ENCODE measurements around the gene SEPHS1.

Gene SEPHS1

GRCh38 chr10:13348216-13349017, at the start of gene SEPHS1:
Gene SEPHS1 (minus strand): TSS chr10:13348293. CDS start chr10:13344950, 3,343 bp downstream.
- TF ChIP-seq CTCF (IDR thresholded peaks at IDR 0.05; ENCODE audit: low read depth, low read length): no peak
- H3K4me3 ChIP-seq (replicated peaks in 1 of 2; ENCODE audit: low read depth in 2 of 2, low read length in 2 of 2): peak within 1 kb of the TSS; percentile 71 to 73
- DNase-seq (ENCODE audit: low read depth in 2 of 2): peak; percentile 69 to 82

DNA sequence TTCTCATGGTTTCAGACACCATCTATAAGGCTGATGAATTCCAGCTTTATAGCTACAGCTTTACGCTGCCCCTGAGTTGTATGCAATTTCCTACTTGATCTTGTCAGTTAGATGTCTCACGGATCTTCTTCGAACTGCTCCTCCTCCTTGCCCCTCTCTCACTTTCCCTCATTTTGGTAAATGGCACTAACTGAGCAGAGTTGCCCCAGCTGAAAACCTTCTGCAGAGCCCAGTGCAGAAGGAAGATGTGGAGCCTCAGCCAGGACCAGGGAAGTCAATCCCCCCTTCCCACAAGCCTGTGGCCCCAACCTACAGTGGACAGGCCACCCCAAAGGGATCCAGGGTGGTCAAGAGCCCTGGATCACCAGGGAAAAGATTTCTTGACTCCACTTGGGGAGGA, 49.0 kb upstream of the SEPHS1 start:
- no peak for DNase-seq (ENCODE audit: low read depth in 2 of 2)
- TF ChIP-seq CTCF (IDR thresholded peaks at IDR 0.05; ENCODE audit: low read depth, low read length): no peak
- H3K4me3 ChIP-seq (replicated peaks in 1 of 2; ENCODE audit: low read depth in 2 of 2, low read length in 2 of 2): no peak overlapping the region

GRCh38 chr10:13396369-13396768, 48.3 kb upstream of the SEPHS1 start:
- DNase-seq (ENCODE audit: low read depth in 2 of 2): no peak
- H3K4me3 ChIP-seq (replicated peaks in 1 of 2; ENCODE audit: low read depth in 2 of 2, low read length in 2 of 2): no peak overlapping the region
- no peak for TF ChIP-seq CTCF (IDR thresholded peaks at IDR 0.05; ENCODE audit: low read depth, low read length)

- no peak for TF ChIP-seq CTCF (IDR thresholded peaks at IDR 0.05; ENCODE audit: low read depth, low read length)
- DNase-seq (ENCODE audit: low read depth in 2 of 2): no peak
These were observed 47.4 kb upstream of the SEPHS1 start for GRCh38 chr10:13395540-13395939.

GRCh38 chr10:13393640-13394039, 45.5 kb upstream of the SEPHS1 start:
- no peak for TF ChIP-seq CTCF (IDR thresholded peaks at IDR 0.05; ENCODE audit: low read depth, low read length)
- H3K4me3 ChIP-seq (replicated peaks in 1 of 2; ENCODE audit: low read depth in 2 of 2, low read length in 2 of 2): no peak overlapping the region
- DNase-seq (ENCODE audit: low read depth in 2 of 2): no peak

More at GRCh38 chr10:13395540-13395939, 47.4 kb upstream of the SEPHS1 start:
- H3K4me3 ChIP-seq (replicated peaks in 1 of 2; ENCODE audit: low read depth in 2 of 2, low read length in 2 of 2): no peak overlapping the region

DNA sequence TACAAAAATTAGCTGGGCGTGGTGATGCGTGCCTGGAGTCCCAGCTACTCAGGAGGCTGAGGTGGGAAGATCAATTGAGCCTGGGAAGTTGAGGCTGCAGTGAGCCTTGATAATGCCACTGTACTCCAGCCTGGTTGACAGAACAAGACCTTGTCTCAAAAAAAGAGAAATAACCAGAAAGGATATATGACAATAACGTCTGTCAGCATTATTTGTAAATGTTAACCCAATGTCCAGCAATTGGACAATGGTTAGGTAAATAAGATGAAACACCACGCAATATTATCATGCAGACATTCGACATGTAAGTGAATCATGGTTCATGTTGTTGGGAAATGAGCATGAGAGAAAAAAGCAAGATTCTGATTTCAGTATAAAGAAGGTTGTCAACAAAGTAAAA, 44.6 kb upstream of the SEPHS1 start:
- no peak for DNase-seq (ENCODE audit: low read depth in 2 of 2)
- no peak overlapping the region for H3K4me3 ChIP-seq (replicated peaks in 1 of 2; ENCODE audit: low read depth in 2 of 2, low read length in 2 of 2)
- no peak for TF ChIP-seq CTCF (IDR thresholded peaks at IDR 0.05; ENCODE audit: low read depth, low read length)
